CD4-positive, alpha-beta T cell treated with Interferon gamma for 1 hour (primary cell): Measurements from ENCODE around the gene LGI1.

Experiments
- DNase-seq: peaks from one replicate; pipeline ENCODE4 v3.0.0-alpha.2; 2020

LGI1 gene

DNA sequence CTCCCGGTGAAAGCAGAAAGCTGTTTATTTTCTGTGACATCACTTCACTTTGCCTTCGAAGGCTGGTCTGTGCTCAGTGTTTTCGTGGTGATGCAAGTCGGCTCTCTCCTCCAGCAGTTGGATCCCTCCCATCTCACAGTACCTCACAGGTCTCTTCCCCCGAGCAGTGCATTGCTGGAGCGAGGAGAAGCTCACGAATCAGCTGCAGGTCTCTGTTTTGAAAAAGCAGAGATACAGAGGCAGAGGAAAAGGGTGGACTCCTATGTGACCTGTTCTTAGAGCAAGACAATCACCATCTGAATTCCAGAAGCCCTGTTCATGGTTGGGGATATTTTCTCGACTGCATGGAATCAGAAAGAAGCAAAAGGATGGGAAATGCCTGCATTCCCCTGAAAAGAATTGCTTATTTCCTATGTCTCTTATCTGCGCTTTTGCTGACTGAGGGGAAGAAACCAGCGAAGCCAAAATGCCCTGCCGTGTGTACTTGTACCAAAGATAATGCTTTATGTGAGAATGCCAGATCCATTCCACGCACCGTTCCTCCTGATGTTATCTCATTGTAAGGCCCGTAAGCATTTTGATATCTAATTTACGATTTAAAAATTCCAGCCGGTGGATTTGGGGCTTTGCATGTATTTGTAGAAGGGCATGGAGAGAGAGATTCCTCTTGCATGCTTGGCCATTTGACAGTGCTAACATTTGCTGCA is at the start of gene LGI1:
TSS of gene LGI1 (plus strand) at position 136 of the 707 bp plus-strand sequence. CDS start at position 345, 209 bp downstream.
- DNase-seq: no peak

DNA sequence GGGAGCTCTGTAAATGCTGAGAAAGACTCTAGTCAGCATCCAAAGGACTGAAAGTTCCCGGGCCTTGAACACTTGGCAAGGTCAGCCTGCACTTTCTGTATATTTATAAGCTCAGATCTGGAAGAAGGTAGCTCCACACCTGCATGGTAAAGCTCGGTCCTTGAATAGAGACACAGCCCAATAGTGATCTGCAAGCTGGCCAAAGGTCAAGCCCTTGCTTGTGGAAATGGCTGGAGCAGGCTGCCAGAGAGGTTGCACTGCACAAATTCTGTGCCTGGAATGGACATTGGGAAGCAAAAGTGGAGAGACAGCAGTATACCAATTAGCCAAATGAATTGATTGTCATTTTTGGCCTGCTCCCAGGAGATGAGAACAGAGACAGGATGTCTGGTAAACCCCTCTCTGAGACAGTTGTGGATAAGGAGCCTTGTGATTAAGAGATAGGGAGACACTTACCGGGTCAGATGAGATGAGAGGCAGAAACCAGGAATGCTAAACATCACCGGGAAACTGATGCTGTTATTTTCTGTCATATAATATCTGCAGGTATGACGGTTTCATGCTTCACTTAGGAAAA is 47.3 kb upstream of the LGI1 start:
- no peak for DNase-seq

- DNase-seq: no peak
These were observed 45.8 kb upstream of the LGI1 start for GRCh38 chr10:93711891-93712290.

DNA sequence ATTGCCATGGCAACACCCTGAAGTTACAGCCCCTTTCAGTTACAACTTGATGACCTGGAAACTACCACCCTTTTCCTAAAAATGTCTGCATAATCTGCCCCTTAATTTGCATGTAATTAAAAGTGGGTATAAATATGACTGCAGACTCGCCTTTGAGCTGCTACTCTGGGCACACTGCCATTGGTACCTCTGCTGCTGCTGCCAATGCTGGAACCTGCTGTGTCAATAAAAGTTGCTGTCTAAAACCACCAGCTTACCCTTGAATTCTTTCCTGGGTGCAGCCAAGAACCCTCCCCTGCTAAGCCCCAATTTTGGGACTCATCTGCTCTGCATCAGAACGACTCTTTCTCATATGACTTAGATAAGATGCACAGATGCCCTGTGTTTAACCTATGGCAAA is 45.1 kb upstream of the LGI1 start:
- DNase-seq: no peak

DNA sequence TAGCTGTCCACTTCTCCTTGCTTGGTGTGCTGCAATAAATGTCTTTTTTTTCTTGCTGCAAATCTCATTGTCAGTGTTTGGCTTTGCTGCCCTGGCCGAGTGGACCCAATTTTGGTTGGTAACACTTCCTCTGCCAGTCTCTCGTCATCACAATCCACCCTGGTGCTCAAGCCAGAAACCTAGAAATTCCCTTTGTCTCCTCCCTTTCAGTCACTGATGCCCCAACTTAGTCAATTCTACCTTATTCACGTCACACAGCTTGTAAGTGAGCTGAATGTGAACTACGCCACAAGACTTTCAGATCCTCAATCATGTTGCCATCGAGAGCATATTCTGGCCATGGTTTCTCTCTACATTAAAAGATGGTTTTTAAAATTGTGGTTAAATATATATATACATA is 42.4 kb upstream of the LGI1 start:
- DNase-seq: peak; percentile 8

- DNase-seq: no peak
These were observed 41.0 kb upstream of the LGI1 start for GRCh38 chr10:93716766-93717165.

DNA sequence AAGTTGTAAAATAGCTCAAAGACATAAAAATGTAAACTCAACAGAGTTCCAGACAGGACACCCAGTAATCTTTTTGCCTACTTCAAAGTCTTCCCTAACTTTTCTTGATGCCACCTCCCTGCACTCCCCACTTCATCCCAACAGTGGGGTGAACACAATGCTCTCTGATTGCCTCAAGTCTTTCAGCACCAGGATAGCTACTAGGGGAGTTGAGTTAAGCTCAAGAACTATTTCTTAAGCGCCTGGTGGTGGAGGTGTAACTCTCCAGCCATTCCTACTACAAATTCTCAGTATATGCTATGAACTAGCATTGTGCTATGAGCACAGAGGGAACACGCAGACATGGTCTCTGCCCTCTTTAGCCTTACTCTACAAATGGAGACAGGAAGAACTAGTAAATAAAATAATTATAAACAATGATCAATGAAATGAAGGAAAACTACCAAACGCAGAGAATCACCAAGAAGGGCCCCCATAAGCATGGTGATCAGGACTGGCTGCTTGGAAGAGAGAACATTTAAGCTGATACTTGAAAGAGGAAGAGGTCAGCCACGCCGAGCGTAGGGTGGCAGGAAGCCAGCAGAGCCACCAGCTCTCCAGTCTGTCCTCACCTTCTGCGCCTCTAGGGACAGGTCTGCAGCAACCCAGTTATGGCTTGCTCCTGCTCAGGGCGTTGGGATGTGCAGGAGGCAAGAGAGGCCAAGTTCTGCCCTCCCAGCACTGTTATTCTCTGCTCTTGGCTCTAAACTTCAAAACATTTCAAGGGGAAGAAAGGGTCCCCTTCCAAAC is 38.6 kb upstream of the LGI1 start:
- DNase-seq: no peak

GRCh38 chr10:93719901-93720300 is 37.8 kb upstream of the LGI1 start:
- DNase-seq: no peak

DNA sequence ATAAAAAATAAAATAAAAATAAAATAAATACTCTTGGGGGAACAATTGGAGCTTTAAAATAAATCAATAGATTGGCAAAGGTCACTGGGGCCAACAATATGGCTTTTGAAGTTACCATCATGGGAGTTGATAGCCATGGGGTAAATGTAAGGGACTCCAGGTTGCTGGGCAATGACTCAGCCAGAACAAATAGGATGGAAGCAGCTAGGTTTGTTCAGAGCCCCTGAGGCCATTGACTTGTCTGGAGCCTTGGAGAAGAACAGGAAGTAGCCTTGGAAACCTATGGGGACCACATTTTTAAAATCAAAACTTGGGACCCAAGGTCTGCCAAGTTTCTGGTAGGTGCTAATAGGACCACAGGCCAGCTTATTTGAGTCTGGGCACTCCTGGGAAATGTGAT is 35.2 kb upstream of the LGI1 start:
- no peak for DNase-seq

DNA sequence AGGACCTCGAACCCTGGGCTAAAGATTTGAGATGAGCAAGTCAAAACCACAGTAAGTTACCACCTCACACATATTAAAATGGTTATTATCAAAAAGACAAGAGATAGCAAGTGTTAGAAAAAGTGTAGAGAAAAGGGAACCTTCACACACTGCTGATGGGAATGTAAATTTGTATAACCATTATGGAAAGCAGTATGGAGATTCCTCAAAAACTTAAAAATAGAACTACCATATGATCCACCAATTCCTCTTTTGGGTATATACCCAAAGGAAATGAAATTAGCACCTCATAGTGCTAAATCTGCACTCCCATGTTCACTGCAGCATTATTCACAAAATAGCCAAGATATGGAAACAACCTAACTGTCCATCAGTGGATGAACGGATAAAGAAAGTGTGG is 34.6 kb upstream of the LGI1 start:
- DNase-seq: no peak

GRCh38 chr10:93726024-93726423 is 31.7 kb upstream of the LGI1 start:
- no peak for DNase-seq

DNA sequence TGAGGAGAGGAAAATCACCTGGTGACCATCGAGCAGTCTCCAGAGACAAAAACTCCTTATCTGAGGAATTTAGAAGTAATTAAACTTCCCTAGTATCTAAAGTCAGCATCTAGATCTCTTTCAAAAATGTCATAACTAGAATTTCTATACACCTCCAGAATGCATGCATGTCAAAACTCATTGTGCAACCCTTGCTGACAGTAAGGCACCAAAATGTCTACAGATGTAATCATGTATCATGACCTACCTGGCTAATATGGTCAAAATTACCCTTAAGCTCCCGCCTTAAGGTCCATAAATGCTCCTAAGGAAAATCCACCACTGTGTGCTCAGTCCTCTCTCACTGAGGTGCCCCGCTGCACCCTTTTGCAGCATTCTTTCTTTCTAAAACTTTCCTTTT is 16.4 kb upstream of the LGI1 start:
- no peak for DNase-seq

GRCh38 chr10:93742633-93743349 is 14.9 kb upstream of the LGI1 start:
- no peak for DNase-seq

GRCh38 chr10:93745408-93746065 is 12.2 kb upstream of the LGI1 start:
- no peak for DNase-seq

DNA sequence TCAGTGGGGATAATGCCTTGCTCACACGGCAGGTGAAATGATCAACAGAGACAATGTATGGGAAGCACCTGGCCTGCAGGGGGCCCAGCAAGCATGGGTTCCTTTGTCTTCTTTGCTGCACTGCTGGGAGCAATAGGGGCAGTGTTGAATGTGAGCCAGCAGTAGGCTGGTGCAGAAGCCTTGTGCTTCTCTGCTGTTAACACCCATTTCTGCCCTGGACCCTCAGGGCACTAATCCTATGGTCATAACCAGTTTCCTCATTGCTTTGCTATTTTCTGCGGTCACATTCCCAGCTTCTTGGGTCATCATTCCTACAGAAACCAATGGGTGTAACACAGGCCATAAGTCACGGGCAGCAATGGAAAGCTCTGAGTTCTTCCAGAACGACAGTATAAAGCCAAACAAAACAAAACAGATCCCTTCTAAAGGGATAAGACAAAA is 10.9 kb upstream of the LGI1 start:
- no peak for DNase-seq

- DNase-seq: no peak
These were observed 8.4 kb upstream of the LGI1 start for GRCh38 chr10:93749218-93749799.

GRCh38 chr10:93751124-93751523 is 6.6 kb upstream of the LGI1 start:
- DNase-seq: no peak

- no peak for DNase-seq
These were observed 5.9 kb upstream of the LGI1 start for GRCh38 chr10:93751832-93752231.

GRCh38 chr10:93752761-93753160 is 5.0 kb upstream of the LGI1 start:
- no peak for DNase-seq

DNA sequence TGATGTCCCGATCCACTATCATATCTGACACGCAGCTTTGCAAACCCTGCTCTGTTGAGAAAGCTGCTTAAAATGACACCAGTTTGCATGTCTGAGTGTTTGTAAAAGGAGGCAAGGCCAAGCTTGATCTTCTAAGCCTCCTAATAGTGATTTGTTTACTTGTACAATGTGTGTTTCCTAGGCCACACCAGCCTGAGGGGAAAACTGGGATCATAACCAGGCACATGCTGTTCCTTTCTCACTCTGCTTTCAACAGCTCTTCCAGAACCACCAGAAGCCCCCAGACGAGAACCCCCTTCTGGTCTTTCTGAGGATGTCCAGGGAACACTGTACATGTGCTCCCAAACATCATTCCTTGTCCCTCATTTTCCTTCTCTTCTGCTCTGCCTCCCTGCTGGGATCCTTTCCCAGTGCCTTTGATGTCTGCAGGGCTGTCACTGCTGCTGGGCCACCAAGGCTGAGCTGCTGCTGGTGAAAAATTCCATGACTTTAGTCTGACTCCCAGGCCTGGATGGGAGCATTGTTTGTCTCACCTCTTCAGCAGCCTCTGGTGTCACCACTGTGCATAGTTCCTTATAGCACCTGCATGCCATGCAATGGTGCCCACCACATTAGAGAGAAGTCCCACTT is 4.0 kb upstream of the LGI1 start:
- no peak for DNase-seq

GRCh38 chr10:93754761-93755160 is 3.0 kb upstream of the LGI1 start:
- DNase-seq: no peak
